Activated T-cell treated with anti-CD3 and anti-CD28 coated beads, Interleukin-2, amount 50 U/mL, for 24 hours (primary cell): ENCODE measurements around the gene ZFAND2B.

ENCODE experiments used
- DNase-seq: peaks from one replicate; pipeline ENCODE4 v3.0.0-alpha.2; 2020
- H3K27ac Mint-ChIP-seq: 2 replicates; pipeline ENCODE4 v1.8.0; 2020; ENCODE audit warnings: mild to moderate bottlenecking, mixed read lengths
- H3K27me3 Mint-ChIP-seq: 2 replicates; pipeline ENCODE4 v1.8.0; 2020; ENCODE audit warnings: mixed read lengths
- H3K36me3 Mint-ChIP-seq: 2 replicates; pipeline ENCODE4 v1.8.0; 2020; ENCODE audit warnings: low read depth, mixed read lengths
- H3K4me1 Mint-ChIP-seq: 2 replicates; pipeline ENCODE4 v1.8.0; 2020; ENCODE audit warnings: low read depth, mixed read lengths
- H3K4me3 Mint-ChIP-seq: 2 replicates; pipeline ENCODE4 v1.8.0; 2020; ENCODE audit warnings: mild to moderate bottlenecking, moderate library complexity, mixed read lengths
- H3K9me3 Mint-ChIP-seq: 2 replicates; pipeline ENCODE4 v1.8.0; 2020; ENCODE audit warnings: mixed read lengths

ZFAND2B gene

DNA sequence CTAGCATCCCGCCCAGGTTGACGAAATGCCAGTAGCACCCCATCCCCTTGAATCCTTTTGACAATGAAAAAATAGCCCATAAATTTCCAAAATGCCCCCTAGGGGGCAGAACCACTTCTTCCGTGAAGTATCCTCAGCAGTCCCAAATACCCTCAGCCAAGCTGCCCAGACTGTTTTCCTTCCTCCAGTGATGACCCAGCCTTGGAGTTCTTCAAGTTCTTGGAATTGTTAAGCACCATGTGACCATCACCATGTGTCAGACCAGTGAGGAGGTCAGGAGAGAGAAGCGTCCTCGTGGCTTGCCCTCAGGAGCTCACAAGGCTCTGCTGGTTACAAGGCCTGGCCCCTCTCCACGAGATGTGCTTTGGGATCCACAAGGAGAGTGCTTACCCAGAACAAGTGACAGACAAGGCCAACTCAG is 35.3 kb upstream of the ZFAND2B start:
- Mint-ChIP-seq H3K27ac (peak overlapping the region; percentile 57), H3K36me3 (peaks cover 55% of the 10 kb centered on the region), H3K27me3 (no peaks in the 10 kb centered on the region), H3K4me3 (no peak overlapping the region), H3K9me3 (no peaks in the 10 kb centered on the region), H3K4me1 (peaks cover 45% of the 10 kb centered on the region)
- peak; percentile 48 for DNase-seq

DNA sequence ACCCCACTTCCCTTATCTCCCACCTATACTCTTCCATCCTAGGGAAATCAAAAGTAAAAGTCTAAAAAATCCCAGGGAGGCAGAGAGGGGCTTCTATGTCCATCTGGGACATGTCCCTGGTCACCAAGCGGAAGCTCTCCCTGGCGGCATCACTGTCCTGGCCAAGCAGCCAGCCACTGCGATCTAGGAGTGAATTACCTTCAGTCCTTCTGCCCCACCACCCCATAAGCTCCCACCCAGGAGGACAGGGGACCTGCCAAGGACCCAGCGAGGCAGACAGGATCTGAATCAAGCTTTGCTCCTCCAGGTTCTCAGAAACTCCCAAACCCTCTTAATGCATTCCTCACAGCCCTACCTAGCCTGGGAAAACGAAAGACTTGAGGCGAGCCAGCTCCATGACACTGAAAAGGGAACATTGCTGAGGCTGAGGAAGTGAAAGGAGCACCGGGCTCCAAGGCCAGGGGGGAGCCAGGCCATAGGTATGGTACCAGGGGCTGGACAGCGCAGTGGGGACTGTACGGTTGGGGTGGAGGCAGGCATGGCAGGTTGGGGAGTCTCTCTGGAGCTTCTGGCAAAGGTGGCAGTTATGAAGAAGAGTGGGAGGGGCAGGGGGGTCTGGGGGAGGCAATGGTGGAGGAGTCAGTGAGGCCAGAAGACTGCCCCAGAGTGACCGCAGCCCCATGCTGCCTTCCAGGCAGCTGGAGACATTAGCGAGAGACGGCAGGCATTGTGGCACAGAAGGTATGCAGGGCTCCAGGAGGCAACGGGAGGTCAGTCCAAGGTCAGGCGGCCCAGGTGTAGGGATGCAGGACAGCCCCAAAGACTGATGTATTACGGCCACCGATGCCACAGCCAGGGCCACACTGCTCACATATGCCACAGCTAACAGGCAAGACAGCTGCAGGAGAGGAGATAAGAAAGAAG is 34.1 kb upstream of the ZFAND2B start:
- H3K27ac Mint-ChIP-seq, result peak overlapping the region; percentile 47
- H3K4me1 Mint-ChIP-seq, result peaks cover 50% of the 10 kb centered on the region

DNA sequence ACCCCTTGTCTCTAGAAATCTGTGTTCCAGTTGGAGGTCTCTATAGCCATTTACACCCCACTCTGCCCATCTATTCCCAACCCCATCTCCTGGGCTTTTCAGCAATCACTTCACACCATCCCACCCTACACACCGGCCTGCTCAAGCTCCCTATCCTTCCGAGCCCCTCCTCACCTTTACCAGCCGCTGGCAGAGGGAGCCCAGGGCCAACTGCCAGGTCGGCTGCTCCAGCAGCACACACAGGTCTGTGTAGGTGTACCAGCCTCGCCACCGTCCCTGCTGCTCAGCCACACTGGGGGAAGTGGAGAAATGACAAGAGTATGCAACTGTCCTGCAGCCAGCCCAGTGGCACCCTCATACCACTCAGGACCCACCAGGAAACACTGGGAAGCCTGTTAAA is 33.4 kb upstream of the ZFAND2B start:
- H3K27me3 Mint-ChIP-seq, result no peaks in the 10 kb centered on the region
- DNase-seq, result no peak
- peaks cover 62% of the 10 kb centered on the region for H3K36me3 Mint-ChIP-seq
- peak overlapping the region; percentile 4 for H3K27ac Mint-ChIP-seq
- H3K4me1 Mint-ChIP-seq, result peaks cover 52% of the 10 kb centered on the region
- H3K4me3 Mint-ChIP-seq, result no peak overlapping the region
- no peaks in the 10 kb centered on the region for H3K9me3 Mint-ChIP-seq

More for the DNA sequence above, 34.1 kb upstream of the ZFAND2B start:
- H3K9me3 Mint-ChIP-seq, result no peaks in the 10 kb centered on the region
- peaks cover 58% of the 10 kb centered on the region for H3K36me3 Mint-ChIP-seq
- no peaks in the 10 kb centered on the region for H3K27me3 Mint-ChIP-seq
- DNase-seq, result no peak
- H3K4me3 Mint-ChIP-seq, result no peak overlapping the region

DNA sequence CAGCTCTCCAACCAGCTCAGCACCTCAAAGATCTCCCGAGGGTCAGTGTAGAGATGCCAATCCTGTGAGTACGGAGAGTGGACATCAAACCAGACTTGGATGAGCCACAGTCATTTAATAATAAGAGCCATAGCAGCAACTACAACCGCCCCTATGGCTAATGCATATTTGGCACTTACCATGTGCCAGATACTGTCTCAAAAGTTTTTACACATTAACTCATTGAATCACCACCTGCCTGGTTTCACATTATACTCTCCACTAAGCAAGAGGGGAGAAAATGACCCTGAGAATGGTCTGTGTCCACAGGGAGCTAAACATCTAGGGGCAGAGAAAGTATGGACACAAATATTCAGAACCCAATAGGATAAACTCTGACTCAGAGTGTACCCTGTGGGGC is 32.4 kb upstream of the ZFAND2B start:
- DNase-seq, result no peak
- Mint-ChIP-seq H3K27me3 (no peaks in the 10 kb centered on the region), H3K36me3 (peaks cover 68% of the 10 kb centered on the region), H3K27ac (peak overlapping the region; percentile 73), H3K4me3 (peak overlapping the region; percentile 15), H3K4me1 (peaks cover 58% of the 10 kb centered on the region), H3K9me3 (no peaks in the 10 kb centered on the region)

DNA sequence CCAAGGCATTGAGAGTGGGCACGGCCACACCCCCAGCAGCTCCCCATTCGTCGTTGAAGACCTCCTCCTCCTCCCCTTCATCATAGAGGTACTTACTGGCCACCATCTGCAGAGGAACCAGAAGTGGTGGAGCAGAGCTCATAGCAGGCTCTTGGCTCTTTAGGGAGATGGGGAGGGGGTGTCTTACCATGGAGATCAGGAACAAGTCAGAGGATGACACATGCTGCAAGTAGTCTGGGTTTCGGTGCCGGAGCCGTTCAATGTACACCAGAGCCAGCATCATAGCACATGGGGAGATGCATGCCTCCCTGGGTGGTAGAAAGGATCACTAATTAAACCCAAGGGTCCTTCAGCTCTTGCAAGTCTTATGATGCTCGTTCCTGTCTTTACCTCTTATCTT is 31.8 kb upstream of the ZFAND2B start:
- no peaks in the 10 kb centered on the region for H3K9me3 Mint-ChIP-seq
- H3K27me3 Mint-ChIP-seq, result no peaks in the 10 kb centered on the region
- peak overlapping the region; percentile 92 for H3K4me3 Mint-ChIP-seq
- H3K27ac Mint-ChIP-seq, result peak overlapping the region; percentile 73
- DNase-seq, result no peak
- peaks cover 72% of the 10 kb centered on the region for H3K36me3 Mint-ChIP-seq
- H3K4me1 Mint-ChIP-seq, result peaks cover 60% of the 10 kb centered on the region

DNA sequence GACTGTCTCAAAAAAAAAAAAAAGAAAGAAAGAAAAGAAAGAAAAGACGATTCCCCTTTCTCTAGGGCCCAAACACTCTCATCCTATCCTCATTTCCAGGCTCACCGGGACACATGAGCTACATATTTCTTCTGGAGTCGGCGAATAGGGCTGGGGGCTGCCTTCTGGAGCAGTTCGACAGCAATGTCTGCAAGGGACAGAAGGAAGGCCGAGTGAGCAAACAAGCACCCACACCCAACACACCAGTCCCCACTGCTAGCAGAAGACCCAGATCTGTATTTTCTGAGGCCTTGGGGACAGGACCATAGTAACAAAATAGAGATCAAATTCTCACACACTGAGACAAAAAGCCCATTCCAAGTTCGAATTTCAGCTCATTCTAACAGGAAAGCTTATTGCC is 31.1 kb upstream of the ZFAND2B start:
- peak overlapping the region; percentile 99 for H3K27ac Mint-ChIP-seq
- H3K4me1 Mint-ChIP-seq, result peaks cover 61% of the 10 kb centered on the region
- peak overlapping the region; percentile 92 for H3K4me3 Mint-ChIP-seq
- no peaks in the 10 kb centered on the region for H3K27me3 Mint-ChIP-seq
- H3K36me3 Mint-ChIP-seq, result peaks cover 76% of the 10 kb centered on the region
- H3K9me3 Mint-ChIP-seq, result no peaks in the 10 kb centered on the region
- DNase-seq, result no peak

DNA sequence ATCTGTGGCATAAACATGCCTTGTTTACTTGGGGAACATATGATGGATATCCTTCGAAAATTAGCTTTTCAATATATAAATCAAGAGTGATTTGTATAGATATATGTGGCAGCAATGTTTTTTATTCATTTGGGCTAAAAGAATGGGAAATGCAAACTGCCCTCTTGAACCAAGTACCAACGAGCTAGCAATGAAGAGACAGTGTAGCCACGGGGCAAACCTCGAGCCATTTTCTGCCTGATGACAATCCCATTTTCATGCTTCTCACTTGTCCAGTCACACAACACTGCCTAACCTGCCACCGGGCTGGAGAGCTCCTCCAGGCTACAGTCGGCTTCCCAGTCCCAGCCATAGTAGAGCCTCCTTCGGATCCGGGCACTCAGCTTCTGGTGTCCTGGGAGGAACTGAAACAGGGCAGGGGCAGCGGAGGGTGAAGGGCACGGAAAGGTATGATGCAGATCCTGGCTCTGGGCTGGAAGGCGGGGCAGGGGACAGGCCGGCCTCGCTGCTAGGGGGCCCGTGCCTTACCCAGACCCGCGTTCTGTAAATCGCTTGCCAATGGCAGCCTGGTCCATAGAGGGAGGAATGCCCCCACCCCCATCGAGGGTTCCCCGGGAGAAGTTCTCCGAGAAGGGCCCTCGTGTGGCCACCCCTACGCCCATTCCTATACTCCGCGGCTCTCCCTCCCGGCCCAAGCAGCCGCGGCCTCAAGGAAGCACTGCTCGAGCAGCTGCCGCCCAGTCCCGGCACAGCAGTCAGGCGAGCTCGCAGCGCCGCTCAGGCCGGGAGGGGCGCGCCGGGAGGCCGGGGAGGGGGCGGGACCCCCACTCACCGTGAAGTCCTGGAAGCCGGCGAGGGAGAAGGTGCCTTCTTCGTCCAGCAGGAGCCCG is 30.4 kb upstream of the ZFAND2B start:
- Mint-ChIP-seq H3K4me3 (peak overlapping the region; percentile 92), H3K36me3 (peaks cover 81% of the 10 kb centered on the region), H3K4me1 (peaks cover 63% of the 10 kb centered on the region), H3K27me3 (no peaks in the 10 kb centered on the region), H3K27ac (peak overlapping the region; percentile 99), H3K9me3 (no peaks in the 10 kb centered on the region)
- DNase-seq, result no peak

DNA sequence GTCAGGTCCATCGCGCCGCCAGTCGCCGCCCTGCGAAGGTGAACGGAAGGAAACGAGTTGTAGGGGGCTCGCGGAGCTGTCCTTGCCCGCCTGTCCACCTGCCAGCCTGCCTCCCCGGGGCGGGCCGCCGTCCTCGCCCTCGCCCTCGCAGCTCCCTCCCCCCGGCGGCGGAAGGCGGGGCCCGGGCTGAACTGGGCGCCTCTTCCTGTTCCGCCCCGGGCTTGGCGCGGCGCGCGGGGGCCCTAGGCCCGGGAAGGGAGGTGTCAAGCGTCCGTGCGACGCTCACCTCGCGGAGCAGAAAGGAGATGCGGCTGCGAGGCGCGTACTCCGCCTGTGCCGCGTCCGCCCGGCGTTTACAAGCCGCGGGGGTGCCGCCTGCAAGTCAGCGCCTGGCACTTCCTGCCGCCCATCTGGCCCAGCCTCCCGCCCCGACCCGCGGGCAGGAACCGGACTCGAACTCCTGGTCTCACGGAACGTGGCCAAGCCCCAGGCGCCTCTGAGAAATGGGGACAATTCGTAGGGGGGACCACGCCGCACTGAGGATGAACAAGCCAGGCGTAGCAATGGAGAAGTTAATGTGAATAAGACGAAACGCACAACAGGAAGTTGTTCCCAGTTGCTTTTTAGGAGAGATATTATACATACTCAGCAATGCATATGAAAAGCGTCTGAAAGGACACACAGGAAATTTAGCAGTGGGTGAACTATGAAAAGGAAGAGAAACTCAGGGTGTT is 29.6 kb upstream of the ZFAND2B start, which contains the start of gene CNPPD1:
Gene CNPPD1, minus strand, starts transcription at position 108 of the 734 bp plus-strand sequence. Its CDS starts 97 bp downstream, at position 11.
- Mint-ChIP-seq H3K4me3 (peak within 1 kb of the TSS; percentile 92), H3K4me1 (peaks cover 64% of the 10 kb centered on the region), H3K27ac (peak within 1 kb of the TSS; percentile 99), H3K36me3 (peaks cover 81% of the 10 kb centered on the region), H3K27me3 (no peaks in the 10 kb centered on the region), H3K9me3 (no peaks in the 10 kb centered on the region)
- DNase-seq, result peak; percentile 91

DNA sequence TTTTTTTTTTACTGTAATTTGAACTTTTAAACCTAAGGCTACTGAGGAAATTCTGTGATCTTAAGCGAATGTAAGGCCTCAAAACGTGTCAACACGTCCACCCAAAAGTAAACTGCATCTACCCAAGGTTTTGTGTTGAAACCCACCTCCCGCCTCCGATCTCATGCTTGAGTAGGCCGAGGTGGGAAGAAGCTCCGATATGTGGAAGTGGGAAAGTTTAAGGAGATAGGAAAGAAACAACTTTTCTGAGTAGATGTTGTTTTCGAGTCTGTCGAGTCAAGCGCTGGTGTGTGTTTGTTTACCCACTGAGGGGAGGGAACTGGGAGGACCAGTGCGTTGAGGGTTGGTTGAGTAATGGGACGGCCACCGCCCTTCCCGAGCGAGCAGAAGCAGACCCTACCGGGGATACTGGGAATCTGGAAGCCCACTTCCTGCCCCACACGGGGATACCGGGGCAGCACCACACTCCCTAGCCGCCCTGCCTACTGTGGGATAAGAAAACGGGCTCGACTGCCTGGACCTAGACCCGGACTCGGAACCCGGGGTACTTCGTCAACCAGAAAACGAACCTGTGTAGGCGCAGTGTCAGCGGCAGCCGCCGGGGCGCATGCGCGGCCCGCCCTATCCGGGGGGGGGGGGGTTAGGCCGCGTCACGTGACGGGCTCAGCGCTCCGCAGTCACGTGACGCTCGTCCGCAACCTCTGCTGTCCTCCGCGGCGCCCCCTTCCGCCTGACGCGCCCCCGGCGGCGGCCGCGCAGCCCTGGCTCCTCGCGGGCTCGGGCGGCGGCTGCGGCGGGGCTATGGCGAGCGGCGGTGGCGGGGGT is 28.8 kb upstream of the ZFAND2B start, which contains the start of gene RETREG2:
Gene RETREG2, plus strand, starts transcription at position 724 of the 825 bp plus-strand sequence. Its CDS starts 78 bp downstream, at position 802.
- Mint-ChIP-seq H3K4me1 (peaks cover 68% of the 10 kb centered on the region), H3K4me3 (peak within 1 kb of the TSS; percentile 92), H3K27ac (peak within 1 kb of the TSS; percentile 99), H3K9me3 (no peaks in the 10 kb centered on the region), H3K27me3 (no peaks in the 10 kb centered on the region), H3K36me3 (peaks cover 81% of the 10 kb centered on the region)
- peak; percentile 89 for DNase-seq

DNA sequence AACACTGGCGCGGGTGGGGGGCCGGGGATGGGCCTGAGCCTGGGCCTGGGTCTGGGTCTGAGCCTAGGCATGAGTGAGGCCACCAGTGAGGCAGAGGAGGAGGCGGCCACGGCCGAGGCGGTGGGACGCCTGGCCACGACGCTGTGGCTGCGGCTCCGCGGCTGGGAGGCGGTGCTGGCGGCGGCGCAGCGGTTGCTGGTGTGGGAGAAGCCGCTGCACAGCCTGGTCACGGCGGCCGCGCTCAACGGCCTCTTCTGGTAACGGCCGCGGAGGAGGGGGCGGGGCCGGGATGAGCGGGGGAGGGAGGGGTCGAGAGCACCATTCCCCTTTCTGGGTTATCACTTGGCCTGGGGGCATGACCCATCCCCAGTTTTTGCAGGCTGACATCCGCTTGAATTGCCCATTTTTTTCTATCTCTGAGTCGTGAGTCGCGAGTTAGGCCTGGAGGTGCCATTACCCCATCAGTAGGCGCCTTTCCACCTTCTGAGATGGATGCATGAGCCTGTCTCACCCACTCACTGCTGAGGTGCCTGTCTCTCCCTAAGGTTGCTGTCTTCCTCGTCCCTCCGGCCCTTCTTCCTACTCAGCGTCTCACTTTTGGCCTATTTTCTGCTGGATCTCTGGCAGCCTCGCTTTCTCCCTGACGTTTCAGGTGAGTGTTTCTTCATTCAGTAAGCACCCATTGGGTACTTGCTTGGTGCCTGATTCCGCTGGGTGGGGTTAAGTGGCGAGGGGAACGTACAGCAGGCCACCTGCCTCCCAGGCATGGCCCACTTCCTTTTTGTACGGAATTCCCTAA is 28.0 kb upstream of the ZFAND2B start:
- Mint-ChIP-seq H3K4me1 (peaks cover 75% of the 10 kb centered on the region), H3K36me3 (peaks cover 82% of the 10 kb centered on the region), H3K27ac (peak overlapping the region; percentile 88), H3K27me3 (no peaks in the 10 kb centered on the region), H3K4me3 (peak overlapping the region; percentile 83), H3K9me3 (no peaks in the 10 kb centered on the region)
- no peak for DNase-seq

DNA sequence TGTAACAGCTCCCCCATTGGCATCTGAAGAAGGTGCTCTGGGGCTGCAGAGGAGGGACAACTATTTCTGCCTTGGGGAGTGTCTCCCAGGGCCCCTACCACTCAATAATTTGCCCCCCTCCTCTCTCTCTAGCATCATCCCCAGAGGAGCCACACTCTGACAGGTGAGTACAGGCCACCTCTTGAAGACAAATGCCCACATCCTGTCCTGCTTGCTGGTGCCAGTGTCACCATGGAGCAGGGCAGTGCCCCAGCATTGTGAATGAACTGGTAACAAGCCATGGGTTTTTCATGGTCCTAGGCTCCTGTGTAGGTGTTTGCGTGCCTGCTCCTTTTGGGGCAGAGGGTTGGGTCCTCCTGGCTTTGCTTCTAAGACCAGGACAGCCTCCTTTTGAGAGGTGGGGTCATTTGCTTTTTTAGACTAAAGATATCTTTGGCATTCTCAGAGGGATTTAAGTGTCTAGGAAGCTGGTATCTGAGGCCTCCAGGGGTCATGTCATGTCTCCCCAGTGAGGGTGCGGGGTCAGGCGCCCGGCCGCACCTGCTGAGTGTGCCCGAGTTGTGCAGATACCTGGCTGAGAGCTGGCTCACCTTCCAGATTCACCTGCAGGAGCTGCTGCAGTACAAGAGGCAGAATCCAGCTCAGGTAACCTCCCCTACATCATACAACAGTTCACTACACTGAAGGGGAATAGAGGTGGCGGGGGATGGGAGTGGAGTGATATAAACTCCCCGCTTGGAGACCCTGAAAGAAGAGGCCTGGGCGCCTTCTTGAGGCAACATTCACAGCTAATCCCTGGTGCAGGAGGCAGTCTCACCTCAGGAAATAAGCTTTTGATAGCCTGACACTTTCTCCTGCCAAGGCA is 26.7 kb upstream of the ZFAND2B start:
- Mint-ChIP-seq H3K36me3 (peaks cover 80% of the 10 kb centered on the region), H3K4me3 (peak overlapping the region; percentile 83), H3K4me1 (peaks cover 68% of the 10 kb centered on the region), H3K27me3 (no peaks in the 10 kb centered on the region), H3K9me3 (no peaks in the 10 kb centered on the region), H3K27ac (peak overlapping the region; percentile 88)
- no peak for DNase-seq

DNA sequence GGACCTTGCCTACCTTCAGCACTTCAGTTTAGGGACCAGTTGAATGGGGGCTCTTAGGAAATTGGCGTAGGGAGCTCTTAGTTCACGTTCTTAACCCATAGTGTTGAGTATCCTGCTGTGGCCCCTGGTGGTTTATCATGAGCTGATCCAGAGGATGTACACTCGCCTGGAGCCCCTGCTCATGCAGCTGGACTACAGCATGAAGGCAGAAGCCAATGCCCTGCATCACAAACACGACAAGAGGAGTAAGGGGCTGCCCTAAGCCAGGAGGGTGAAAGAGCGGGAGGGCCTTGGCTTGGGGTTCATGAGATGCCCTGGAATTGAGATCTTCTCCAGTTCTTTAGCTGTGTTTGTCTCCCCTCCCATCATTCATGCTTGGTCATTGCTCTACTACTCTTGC is 25.6 kb upstream of the ZFAND2B start:
- peak overlapping the region; percentile 83 for H3K27ac Mint-ChIP-seq

More for the DNA sequence above, 25.6 kb upstream of the ZFAND2B start:
- Mint-ChIP-seq H3K36me3 (peaks cover 81% of the 10 kb centered on the region), H3K4me3 (no peak overlapping the region), H3K27me3 (no peaks in the 10 kb centered on the region), H3K4me1 (peaks cover 59% of the 10 kb centered on the region), H3K9me3 (no peaks in the 10 kb centered on the region)
- DNase-seq, result no peak
